HCT116 (cell line): ENCODE measurements around the gene CNTNAP2.

Experiments used
- CBX3 ChIP-seq: IDR thresholded peaks from 2 replicates; pipeline ENCODE4 v1.6.1; 2012; ENCODE audit warnings: low read depth
- CEBPB ChIP-seq: IDR thresholded peaks from 2 replicates; pipeline ENCODE4 v1.6.1; 2012; ENCODE audit warnings: low read depth
- CTCF ChIP-seq, 3 experiments: fragments of 200-600 bp in 1 of 3; sonication (generic) in 1 of 3; IDR thresholded peaks in 2 of 3; conservative IDR thresholded peaks in 1 of 3; 2 replicates each; pipeline ENCODE4 v1.5.1; 2012 to 2017; ENCODE audit warnings: low read depth in 2 of 3, low read length in 2 of 3, antibody characterized with exemption in 1 of 3, borderline replicate concordance in 1 of 3, control low read depth in 1 of 3, mild to moderate bottlenecking in 1 of 3, mixed read lengths in 1 of 3, mixed run types in 1 of 3, moderate library complexity in 1 of 3; ENCODE audit not compliant: insufficient read depth in 1 of 3
- EZH2 ChIP-seq: fragments of 200-600 bp; sonication (generic); IDR thresholded peaks from 2 replicates; pipeline ENCODE4 v1.6.1; 2017; ENCODE audit warnings: antibody characterized with exemption, mixed run types
- EZH2phosphoT487 ChIP-seq: fragments of 200-600 bp; IDR thresholded peaks from 2 replicates; pipeline ENCODE4 v1.6.1; 2018; ENCODE audit warnings: antibody characterized with exemption, borderline replicate concordance
- POLR2A ChIP-seq: IDR thresholded peaks from 2 replicates; pipeline ENCODE4 v1.7.0; 2011; ENCODE audit warnings: borderline replicate concordance; ENCODE audit not compliant: insufficient read depth, insufficient read length; ENCODE audit errors: extremely low read depth
- RAD21 ChIP-seq: IDR thresholded peaks from 2 replicates; pipeline ENCODE4 v1.6.1; 2012; ENCODE audit warnings: low read depth, mild to moderate bottlenecking
- REST ChIP-seq: IDR thresholded peaks from 2 replicates; pipeline ENCODE4 v1.6.1; 2012; ENCODE audit warnings: low read depth
- TCF7L2 ChIP-seq: IDR thresholded peaks from 2 replicates; pipeline ENCODE4 v1.7.0; 2011; ENCODE audit warnings: borderline replicate concordance, inconsistent platforms; ENCODE audit not compliant: insufficient read depth, insufficient read length; ENCODE audit errors: extremely low read depth

GRCh38 chr7:147579148-147579547 lies 1462.5 kb downstream of the CNTNAP2 start:
- TF ChIP-seq EZH2phosphoT487 (no peak), CTCF (IDR thresholded peaks at IDR 0.05 in 2 of 3, conservative IDR thresholded peaks at IDR 0.05 in 1 of 3; ENCODE audit: borderline replicate concordance in 1 of 3, insufficient read depth in 1 of 3, low read depth in 2 of 3, low read length in 2 of 3) (no peak), TCF7L2 (no peak), EZH2 (no peak), POLR2A (no peak), CEBPB (no peak), CBX3 (no peak), RAD21 (no peak), REST (no peak)
